NCI-H524 (cell line): ENCODE measurements around the gene SUMO3.
A peak's percentile ranks its signal among the peaks of the same experiment; 100 is the strongest.

Source experiments
- DNase-seq, 2 experiments: peaks; one replicate each; lab custom pipeline; 2025; lab: John Stamatoyannopoulos, UW

The SUMO3 gene

DNA sequence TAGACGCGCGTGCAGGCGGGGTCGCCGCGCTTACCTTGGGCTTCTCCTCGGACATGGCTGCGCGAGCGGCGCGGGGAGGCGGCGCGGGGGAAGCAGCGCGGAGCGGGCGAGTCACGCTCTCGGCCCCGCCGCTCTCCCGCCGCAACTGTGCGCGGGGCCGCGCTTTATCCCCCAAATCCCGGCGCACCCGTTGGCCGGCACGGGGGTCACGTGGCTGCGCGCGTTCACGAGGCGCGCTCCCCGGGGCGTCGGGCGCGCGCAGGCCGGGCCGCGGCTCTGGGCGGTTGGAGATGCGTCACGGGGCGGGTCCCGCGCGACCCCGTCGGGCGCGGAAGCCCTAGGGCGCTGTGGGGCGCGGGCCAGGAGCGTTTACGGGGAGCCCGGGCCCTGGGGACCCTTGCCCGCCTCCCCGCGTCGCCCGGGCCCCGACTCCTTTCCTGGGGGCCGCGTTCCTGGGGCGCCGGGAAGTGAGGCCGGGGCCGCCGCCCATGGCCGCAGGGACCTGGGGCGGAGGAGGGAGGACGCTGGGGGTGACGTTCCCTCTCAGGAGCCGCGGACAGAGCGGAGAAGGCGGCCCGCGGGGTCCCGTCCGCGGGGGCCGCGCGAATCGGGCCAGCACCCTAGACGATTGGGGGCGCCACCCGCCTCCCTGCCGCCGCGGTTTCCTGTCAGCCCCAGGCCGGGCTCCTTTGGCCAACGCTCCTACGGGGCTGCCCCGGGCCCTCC is at the start of gene SUMO3:
TSS of gene SUMO3 (minus strand) at position 149 of the 726 bp plus-strand sequence. CDS start at position 55, 94 bp downstream.
- peak; percentile 52 to 82 for DNase-seq

- DNase-seq: no peak
Measured at GRCh38 chr21:44867464-44867863, 49.6 kb upstream of the SUMO3 start.

- DNase-seq: peak; percentile 49 to 88
Measured at GRCh38 chr21:44866780-44867179, 48.9 kb upstream of the SUMO3 start.

DNA sequence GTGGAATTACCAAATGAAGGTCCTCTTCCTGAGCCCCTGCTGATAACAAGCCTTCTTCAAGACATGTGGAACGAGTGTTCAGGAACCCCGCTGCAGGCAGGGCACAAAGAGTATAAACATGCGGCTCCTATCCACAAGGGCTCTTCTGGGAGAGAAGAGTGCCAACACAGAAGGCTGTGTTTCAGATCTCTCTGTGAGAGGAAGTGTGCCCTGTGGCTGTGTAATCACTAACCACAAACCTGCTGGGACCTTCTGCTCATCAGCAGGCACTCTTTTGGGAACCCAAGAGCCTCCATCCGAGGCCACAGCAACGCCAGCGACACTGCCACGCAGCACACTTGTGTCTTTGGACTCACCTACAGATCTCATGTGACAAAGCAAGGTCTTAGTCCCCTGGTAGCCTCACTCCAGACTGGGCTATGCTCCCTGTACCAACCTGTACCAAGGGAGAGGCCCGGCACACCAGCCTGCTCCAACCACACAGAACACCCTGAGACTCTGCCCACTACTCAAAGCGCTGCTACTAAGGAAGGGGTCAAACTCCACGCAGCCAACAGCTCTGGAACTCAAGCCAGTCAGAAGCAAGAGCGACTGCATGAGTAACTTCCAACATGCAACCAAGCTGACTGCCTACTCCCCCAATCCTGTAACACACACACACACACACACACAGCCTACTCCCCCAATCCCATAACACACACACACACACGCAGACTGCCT is 47.9 kb upstream of the SUMO3 start:
- DNase-seq: no peak

GRCh38 chr21:44862869-44863685 is 45.2 kb upstream of the SUMO3 start:
- DNase-seq: no peak

DNA sequence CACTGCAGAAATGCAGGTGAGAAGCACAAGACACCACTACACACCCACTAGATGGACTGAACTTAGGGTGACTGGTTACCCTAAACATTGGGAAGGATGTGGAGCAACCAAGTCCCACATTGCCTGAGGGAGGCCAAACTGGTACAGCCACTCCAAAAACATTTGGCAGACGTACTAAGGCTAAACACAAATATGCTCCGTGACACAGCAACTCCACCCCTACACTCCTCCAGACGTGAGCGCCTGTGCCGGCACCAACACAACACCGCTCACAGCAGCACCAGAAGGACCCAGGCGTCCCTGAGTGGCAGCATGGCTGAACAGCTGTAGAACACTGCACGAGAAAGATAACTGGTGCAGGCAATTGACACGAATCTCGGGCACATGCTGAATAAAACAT is 40.9 kb upstream of the SUMO3 start:
- no peak for DNase-seq

- no peak for DNase-seq
Measured at GRCh38 chr21:44858291-44858690, 40.4 kb upstream of the SUMO3 start.

GRCh38 chr21:44857127-44857892 is 39.4 kb upstream of the SUMO3 start:
- DNase-seq: no peak

- DNase-seq: no peak
Measured at GRCh38 chr21:44856131-44856530, 38.3 kb upstream of the SUMO3 start.

- no peak for DNase-seq
Measured at GRCh38 chr21:44855572-44855971, 37.7 kb upstream of the SUMO3 start.

GRCh38 chr21:44854664-44855446 is 37.0 kb upstream of the SUMO3 start:
- no peak for DNase-seq

DNA sequence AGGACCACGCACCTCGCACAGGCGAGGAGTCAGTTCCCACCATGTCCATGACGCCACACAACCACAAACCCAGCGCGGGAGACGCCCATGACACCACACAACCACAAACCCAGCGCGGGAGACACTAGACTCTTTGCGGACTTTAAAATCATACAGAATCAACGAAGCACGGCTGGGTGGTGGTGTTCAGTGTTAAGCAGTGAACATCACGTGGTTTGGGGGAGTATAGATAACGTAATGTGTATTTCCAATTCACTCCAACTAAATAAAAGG is 36.5 kb upstream of the SUMO3 start:
- no peak for DNase-seq

GRCh38 chr21:44853601-44854390 is 35.9 kb upstream of the SUMO3 start:
- DNase-seq: no peak

DNA sequence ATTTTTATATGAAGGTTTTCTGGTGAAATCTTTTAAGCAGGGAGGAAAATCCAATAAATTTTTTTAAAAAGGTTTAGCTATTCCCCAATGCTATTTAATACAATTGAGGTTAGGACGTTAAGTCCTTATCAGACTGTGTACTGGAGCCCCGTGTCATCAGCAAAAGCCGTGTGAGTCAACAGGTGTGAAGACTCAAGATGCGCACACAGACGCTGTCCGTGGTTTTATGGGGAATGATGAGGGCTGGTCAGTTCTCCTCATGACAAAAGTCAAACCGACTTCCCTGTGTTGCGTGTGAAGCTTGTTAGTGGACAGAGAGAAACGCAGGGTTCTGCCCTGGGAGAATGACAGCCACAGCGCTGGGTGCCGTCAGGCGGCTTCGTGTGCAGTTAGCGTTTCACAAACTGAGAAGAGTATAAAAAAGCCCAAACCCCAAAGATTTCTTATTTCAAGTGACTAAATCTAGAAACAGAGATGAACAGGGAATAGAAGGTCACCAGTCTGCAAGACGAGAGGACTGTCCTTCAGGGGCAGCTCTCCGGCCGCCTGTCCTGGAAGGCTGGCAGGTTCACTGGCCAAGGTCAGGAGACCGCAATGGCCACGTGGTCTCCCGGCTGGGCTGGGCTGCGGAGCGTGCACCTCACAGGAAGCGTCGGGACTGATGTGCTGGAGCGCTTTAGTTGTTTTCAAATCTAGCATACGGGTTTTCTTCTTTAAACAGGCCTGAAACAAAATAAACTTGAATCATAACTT is 33.2 kb upstream of the SUMO3 start:
- DNase-seq: no peak

DNA sequence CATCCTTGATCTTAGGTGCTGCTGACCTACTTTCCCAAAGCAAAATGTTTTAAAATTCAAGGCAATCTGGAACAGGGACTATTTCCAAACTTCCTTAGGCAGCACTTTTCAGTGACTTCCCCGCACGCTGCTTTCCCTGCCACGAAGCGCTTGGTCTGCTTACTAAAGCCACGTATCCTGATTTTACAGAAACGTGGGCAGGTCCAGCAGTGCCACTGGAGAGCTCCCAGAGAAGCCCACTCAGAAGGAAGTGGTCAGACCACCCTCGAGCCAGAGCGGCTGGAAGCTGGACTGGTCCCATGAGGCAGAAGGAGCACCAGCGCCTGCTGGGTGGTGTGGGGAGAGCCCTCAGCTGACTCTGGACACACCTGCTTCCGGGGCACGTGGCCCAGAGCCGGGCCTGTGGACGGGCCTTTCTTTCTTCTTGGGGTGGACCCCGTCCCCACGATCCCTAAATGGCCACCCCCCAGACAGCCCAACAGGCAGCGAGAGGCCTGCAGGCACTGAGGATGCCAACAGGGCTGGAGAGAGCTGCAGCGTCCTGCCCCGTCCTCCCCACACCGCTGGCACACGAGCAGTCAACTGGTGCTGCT is 32.4 kb upstream of the SUMO3 start:
- DNase-seq: no peak

DNA sequence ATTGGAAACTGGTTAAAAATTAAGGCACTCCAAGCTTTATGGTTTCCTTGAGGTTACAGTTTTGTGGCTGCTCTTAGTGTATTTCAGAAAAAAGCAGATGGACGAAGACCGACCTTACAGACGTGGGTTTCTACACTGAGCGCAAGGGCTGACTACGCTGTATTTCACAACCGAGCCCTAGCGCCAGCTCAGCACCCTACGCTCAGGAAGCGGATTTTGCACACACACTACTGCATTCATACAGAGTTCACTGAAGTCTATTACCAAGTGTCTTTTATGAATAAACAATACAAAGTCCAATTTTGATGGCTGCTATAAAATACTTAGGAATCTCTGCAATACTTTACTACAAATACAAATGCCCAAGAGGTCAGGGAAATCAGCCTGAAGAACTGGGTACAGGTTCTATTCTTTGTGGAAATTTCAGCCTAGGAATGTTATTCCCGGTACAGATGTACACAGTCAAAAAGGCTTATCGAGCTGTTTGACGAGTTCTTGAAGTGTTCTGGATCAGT is 31.8 kb upstream of the SUMO3 start:
- DNase-seq: no peak

DNA sequence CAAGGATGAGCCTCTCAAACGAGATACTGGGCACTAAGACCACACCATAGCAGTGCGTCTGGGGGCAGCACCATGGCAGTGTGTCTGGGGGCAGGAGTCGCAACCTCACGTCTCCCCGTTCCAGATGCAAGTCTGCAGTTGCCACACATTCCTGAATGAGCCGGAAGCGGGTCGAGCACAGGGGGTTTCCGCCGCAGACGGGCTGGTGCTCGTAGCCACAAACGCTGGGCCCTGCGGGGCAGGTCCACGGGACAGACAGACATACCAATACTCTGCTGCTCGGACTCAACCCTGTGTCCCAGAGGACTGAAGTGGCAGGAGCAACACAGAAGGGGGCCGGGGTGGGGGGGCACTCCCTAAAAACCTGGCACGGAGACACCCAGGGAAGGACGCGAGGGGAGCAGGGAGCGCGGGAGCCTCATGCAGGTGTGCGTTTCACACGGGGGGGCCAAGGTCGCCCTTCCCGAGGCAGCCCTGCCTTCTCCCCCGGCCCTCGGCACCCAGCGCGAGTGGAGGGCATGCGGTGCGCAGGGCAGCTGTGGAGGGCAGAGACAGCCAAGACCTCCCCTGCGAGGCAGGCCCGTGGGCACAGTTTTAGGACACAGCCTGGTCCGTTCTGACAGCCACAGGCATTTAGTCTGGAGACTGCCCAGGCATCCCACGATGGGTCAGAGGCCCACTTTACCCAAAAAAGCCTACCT is 31.1 kb upstream of the SUMO3 start:
- DNase-seq: no peak

- no peak for DNase-seq
Measured at GRCh38 chr21:44847261-44848056, 29.6 kb upstream of the SUMO3 start.
